Hepatocyte (in vitro differentiated cells): ENCODE data around the gene SGPP2. TPM values are rescaled to one million over a fixed set of nuclear protein-coding genes. Genes with fewer than 3 reads are reported as not detected.

Experiments
- DNase-seq: peaks from one replicate; pipeline ENCODE4 v3.0.0-alpha.2; 2016; ENCODE audit warnings: low spot score
- H2AFZ ChIP-seq: fragments of 200-600 bp; sonication (generic); 2 replicates; pipeline ENCODE4 v1.6.0; 2016; ENCODE audit warnings: antibody characterized with exemption, mild to moderate bottlenecking
- H3K27ac ChIP-seq: fragments of 200-600 bp; sonication (generic); 2 replicates; pipeline ENCODE4 v1.5.1; 2016; ENCODE audit warnings: mild to moderate bottlenecking
- H3K27me3 ChIP-seq: fragments of 200-600 bp; sonication (generic); 2 replicates; pipeline ENCODE4 v1.6.1; 2016
- H3K36me3 ChIP-seq: fragments of 200-600 bp; sonication (generic); replicated peaks from 2 replicates; pipeline ENCODE4 v1.5.1; 2016; ENCODE audit warnings: low read depth; ENCODE audit not compliant: insufficient read depth
- H3K4me1 ChIP-seq: fragments of 200-600 bp; sonication (generic); 2 replicates; pipeline ENCODE4 v1.5.1; 2016; ENCODE audit warnings: mild to moderate bottlenecking, moderate library complexity; ENCODE audit not compliant: insufficient read depth
- H3K4me2 ChIP-seq: fragments of 200-600 bp; sonication (generic); 2 replicates; pipeline ENCODE4 v1.6.0; 2016
- H3K4me3 ChIP-seq: fragments of 200-600 bp; sonication (generic); 2 replicates; pipeline ENCODE4 v1.5.1; 2016; ENCODE audit warnings: mild to moderate bottlenecking
- H3K79me2 ChIP-seq: fragments of 200-600 bp; sonication (generic); 2 replicates; pipeline ENCODE4 v1.6.0; 2017; ENCODE audit warnings: mild to moderate bottlenecking
- H3K9me2 ChIP-seq: fragments of 200-600 bp; sonication (generic); replicated peaks from 2 replicates; pipeline ENCODE4 v1.6.0; 2017; ENCODE audit warnings: mild to moderate bottlenecking; ENCODE audit not compliant: insufficient read depth
- H3K9me3 ChIP-seq: fragments of 200-600 bp; sonication (generic); 2 replicates; pipeline ENCODE4 v1.5.1; 2016; ENCODE audit warnings: low read depth, mild to moderate bottlenecking
- H4K20me1 ChIP-seq: fragments of 200-600 bp; sonication (generic); 2 replicates; pipeline ENCODE4 v1.6.0; 2016; ENCODE audit warnings: mild to moderate bottlenecking; ENCODE audit not compliant: insufficient read depth, poor library complexity, severe bottlenecking
- CTCF ChIP-seq: fragments of 200-600 bp; sonication (generic); IDR thresholded peaks from 2 replicates; pipeline ENCODE4 v1.5.1; 2016; ENCODE audit warnings: antibody characterized with exemption, mild to moderate bottlenecking; ENCODE audit not compliant: poor library complexity
- EZH2 ChIP-seq: fragments of 200-600 bp; sonication (generic); IDR thresholded peaks from 2 replicates; pipeline ENCODE4 v1.6.1; 2016; ENCODE audit warnings: antibody characterized with exemption, mild to moderate bottlenecking, borderline replicate concordance
- EZH2phosphoT487 ChIP-seq: fragments of 200-600 bp; sonication (generic); IDR thresholded peaks from one replicate; pipeline ENCODE4 v1.6.1; 2018; ENCODE audit warnings: antibody characterized with exemption, mild to moderate bottlenecking, low read depth, moderate library complexity; ENCODE audit not compliant: unreplicated experiment, severe bottlenecking
- WGBS: methylation state at CpG from one replicate; pipeline ENCODE4 v1.1.6; 2016; ENCODE audit warnings: low lambda C conversion rate; ENCODE audit errors: missing lambda C conversion rate; 5-methylcytosine and 5-hydroxymethylcytosine counted together
- polyA plus RNA-seq: library from polyadenylated mRNA; unstranded; fragments of >200 nt; fragmentation: Nextera tagmentation; extraction: Ambion mirVana; gene quantifications from 2 replicates; pipeline ENCODE4 v1.2.1, GENCODE V29; 2016
- total RNA-seq: library from RNA; depleted of rRNA; stranded (reverse); fragments of >200 nt; gene quantifications from 2 replicates; pipeline ENCODE4 v1.2.3, GENCODE V29; 2014

Gene SGPP2
- total and polyA plus RNA-seq, 2 experiments from 2014 or later = 1.4 to 1.8 TPM

GRCh38 chr2:222479859-222480258 is 55.5 kb downstream of the SGPP2 start:
- Histone ChIP-seq H3K4me2 (no peak overlapping the region), H3K27ac (no peak overlapping the region), H3K79me2 (no peaks in the 10 kb centered on the region), H3K4me1 (no peaks in the 10 kb centered on the region), H2AFZ (no peak overlapping the region), H3K9me2 (no peaks in the 10 kb centered on the region), H3K27me3 (peaks cover 5% of the 10 kb centered on the region), H3K9me3 (no peaks in the 10 kb centered on the region), H3K4me3 (no peak overlapping the region), H3K36me3 (no peaks in the 10 kb centered on the region), H4K20me1 (no peaks in the 10 kb centered on the region)
- TF ChIP-seq CTCF (no peak), EZH2 (no peak), EZH2phosphoT487 (no peak)
- DNase-seq = no peak

GRCh38 chr2:222480497-222480896 is 56.2 kb downstream of the SGPP2 start:
- no peak overlapping the region for H3K4me3 ChIP-seq
- H3K4me1 ChIP-seq = no peaks in the 10 kb centered on the region
- no peaks in the 10 kb centered on the region for H3K9me2 ChIP-seq
- WGBS = 89% methylated on average over 5 of the region's 5 CpGs
- TF ChIP-seq EZH2 = no peak
- no peak for TF ChIP-seq EZH2phosphoT487
- no peak for TF ChIP-seq CTCF
- no peaks in the 10 kb centered on the region for H3K9me3 ChIP-seq
- no peaks in the 10 kb centered on the region for H3K79me2 ChIP-seq
- H3K27ac ChIP-seq = no peak overlapping the region
- no peak overlapping the region for H3K4me2 ChIP-seq
- no peaks in the 10 kb centered on the region for H3K36me3 ChIP-seq
- no peak overlapping the region for H2AFZ ChIP-seq
- H4K20me1 ChIP-seq = no peaks in the 10 kb centered on the region
- H3K27me3 ChIP-seq = peaks cover 5% of the 10 kb centered on the region
- DNase-seq = no peak

GRCh38 chr2:222481941-222482340 is 57.6 kb downstream of the SGPP2 start:
- H3K36me3 ChIP-seq = no peaks in the 10 kb centered on the region
- no peak overlapping the region for H3K4me3 ChIP-seq
- H3K9me3 ChIP-seq = no peaks in the 10 kb centered on the region
- H2AFZ ChIP-seq = no peak overlapping the region
- TF ChIP-seq EZH2 (no peak), EZH2phosphoT487 (no peak), CTCF (no peak)
- no peaks in the 10 kb centered on the region for H4K20me1 ChIP-seq
- DNase-seq = no peak
- peaks cover 5% of the 10 kb centered on the region for H3K27me3 ChIP-seq
- no peaks in the 10 kb centered on the region for H3K79me2 ChIP-seq
- no peak overlapping the region for H3K4me2 ChIP-seq
- H3K27ac ChIP-seq = no peak overlapping the region
- no peaks in the 10 kb centered on the region for H3K9me2 ChIP-seq
- no peaks in the 10 kb centered on the region for H3K4me1 ChIP-seq

GRCh38 chr2:222483513-222484039 is 59.2 kb downstream of the SGPP2 start:
- no peaks in the 10 kb centered on the region for H3K9me2 ChIP-seq
- H3K27ac ChIP-seq = no peak overlapping the region
- 36% methylated on average over 3 of the region's 3 CpGs for WGBS
- no peak for DNase-seq
- H3K4me1 ChIP-seq = no peaks in the 10 kb centered on the region
- TF ChIP-seq CTCF (peak; percentile 17), EZH2phosphoT487 (no peak), EZH2 (no peak)
- H3K9me3 ChIP-seq = no peaks in the 10 kb centered on the region
- H2AFZ ChIP-seq = no peak overlapping the region
- H3K79me2 ChIP-seq = no peaks in the 10 kb centered on the region
- no peak overlapping the region for H3K4me2 ChIP-seq
- no peak overlapping the region for H3K4me3 ChIP-seq
- no peaks in the 10 kb centered on the region for H4K20me1 ChIP-seq
- H3K27me3 ChIP-seq = peaks cover 5% of the 10 kb centered on the region
- no peaks in the 10 kb centered on the region for H3K36me3 ChIP-seq
